Mesendoderm (in vitro differentiated cells): ENCODE results near the gene USP37.

Experiments
- DNase-seq: peaks from one replicate; pipeline ENCODE4 v3.0.0; 2013
- H2AK5ac ChIP-seq: 2 replicates; pipeline ENCODE4 v1.6.1; 2013; ENCODE audit warnings: low read length, inconsistent platforms
- H2BK120ac ChIP-seq: 2 replicates; pipeline ENCODE4 v1.6.1; 2013; ENCODE audit warnings: low read depth, mild to moderate bottlenecking, low read length, moderate library complexity, mixed read lengths
- H2BK15ac ChIP-seq: replicated peaks from 2 replicates; pipeline ENCODE4 v1.6.1; 2013; ENCODE audit warnings: low read depth, mild to moderate bottlenecking, moderate library complexity
- H2BK5ac ChIP-seq: 2 replicates; pipeline ENCODE4 v1.6.1; 2013; ENCODE audit warnings: low read length, inconsistent platforms
- H3K18ac ChIP-seq: 2 replicates; pipeline ENCODE4 v1.6.1; 2013; ENCODE audit warnings: mild to moderate bottlenecking, low read length, mixed read lengths
- H3K23ac ChIP-seq: one replicate; pipeline ENCODE4 v1.6.1; 2013; ENCODE audit warnings: low read length
- H3K27ac ChIP-seq: 2 replicates; pipeline ENCODE4 v1.5.1; 2013; ENCODE audit warnings: low read depth, mild to moderate bottlenecking, inconsistent platforms, low read length, moderate library complexity
- H3K27me3 ChIP-seq: 2 replicates; pipeline ENCODE4 v1.6.1; 2013; ENCODE audit warnings: low read length, control low read depth, mild to moderate bottlenecking, inconsistent platforms; ENCODE audit not compliant: insufficient read depth, poor library complexity
- H3K36me3 ChIP-seq: 2 replicates; pipeline ENCODE4 v1.6.1; 2013; ENCODE audit warnings: low read length, inconsistent platforms; ENCODE audit not compliant: control insufficient read depth, insufficient read depth
- H3K4ac ChIP-seq: one replicate; pipeline ENCODE4 v1.6.1; 2013; ENCODE audit warnings: low read depth, mild to moderate bottlenecking, low read length, moderate library complexity
- H3K4me1 ChIP-seq: 2 replicates; pipeline ENCODE4 v1.6.1; 2013; ENCODE audit warnings: low read depth, low read length, inconsistent platforms; ENCODE audit not compliant: control insufficient read depth
- H3K4me2 ChIP-seq: 2 replicates; pipeline ENCODE4 v1.6.1; 2013; ENCODE audit warnings: low read length
- H3K4me3 ChIP-seq: 2 replicates; pipeline ENCODE4 v1.5.1; 2013; ENCODE audit warnings: mild to moderate bottlenecking, low read length
- H3K56ac ChIP-seq: one replicate; pipeline ENCODE4 v1.6.1; 2013; ENCODE audit warnings: low read length
- H3K79me1 ChIP-seq: 2 replicates; pipeline ENCODE4 v1.6.1; 2013; ENCODE audit warnings: low read length, inconsistent platforms
- H3K79me2 ChIP-seq: 2 replicates; pipeline ENCODE4 v1.6.1; 2013; ENCODE audit warnings: mild to moderate bottlenecking, low read length; ENCODE audit not compliant: control insufficient read depth, insufficient read depth
- H3K9ac ChIP-seq: 2 replicates; pipeline ENCODE4 v1.6.1; 2013; ENCODE audit warnings: low read length, inconsistent platforms
- H4K5ac ChIP-seq: one replicate; pipeline ENCODE4 v1.6.1; 2013; ENCODE audit warnings: low read length
- H4K8ac ChIP-seq: one replicate; pipeline ENCODE4 v1.6.1; 2013; ENCODE audit warnings: low read depth, mild to moderate bottlenecking, control low read depth, low read length, moderate library complexity
- WGBS: extraction: QIAGEN DNeasy Blood & Tissue Kit; methylation state at CpG from one replicate; pipeline ENCODE4 v1.1.7; 2013; ENCODE audit warnings: low lambda C conversion rate, missing lambda C conversion rate; ENCODE audit not compliant: insufficient coverage; ENCODE audit errors: extremely low coverage; 5-methylcytosine and 5-hydroxymethylcytosine counted together

The USP37 gene

DNA sequence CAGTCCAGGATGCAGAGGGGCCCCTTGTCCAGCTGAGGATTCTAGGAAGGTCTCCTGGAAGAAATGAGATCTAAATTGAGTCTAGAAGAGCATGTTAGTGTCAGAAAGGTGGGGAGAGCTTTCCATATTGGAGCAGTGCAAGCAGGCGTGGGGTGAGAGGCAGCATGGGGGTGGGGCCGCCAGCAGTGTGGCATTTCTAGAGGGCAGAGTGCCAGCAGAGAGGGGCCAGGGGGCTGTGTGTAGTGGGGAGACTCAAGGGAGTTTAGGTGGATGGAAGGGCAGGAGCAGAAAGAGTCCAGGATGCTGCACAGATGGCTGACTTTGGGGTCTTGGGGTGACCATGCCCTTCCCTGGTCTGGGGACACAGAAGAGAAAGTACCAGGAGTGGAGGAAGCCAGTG lies 147.1 kb downstream of the USP37 start:
- DNase-seq, result no peak
- H3K27me3 ChIP-seq, result no peaks in the 10 kb centered on the region
- no peak overlapping the region for H4K5ac ChIP-seq
- H3K23ac ChIP-seq, result no peak overlapping the region
- no peak overlapping the region for H3K27ac ChIP-seq
- H3K9ac ChIP-seq, result no peak overlapping the region
- H3K36me3 ChIP-seq, result no peaks in the 10 kb centered on the region
- H2AK5ac ChIP-seq, result no peak overlapping the region
- no peaks in the 10 kb centered on the region for H3K79me2 ChIP-seq
- no peak overlapping the region for H2BK5ac ChIP-seq
- H2BK120ac ChIP-seq, result no peak overlapping the region
- no peak overlapping the region for H3K56ac ChIP-seq
- H3K4me3 ChIP-seq, result no peak overlapping the region
- no peaks in the 10 kb centered on the region for H3K79me1 ChIP-seq
- no peak overlapping the region for H2BK15ac ChIP-seq
- H4K8ac ChIP-seq, result no peak overlapping the region
- peaks cover 5% of the 10 kb centered on the region for H3K4me1 ChIP-seq
- H3K4me2 ChIP-seq, result no peak overlapping the region
- no peak overlapping the region for H3K18ac ChIP-seq
- no peak overlapping the region for H3K4ac ChIP-seq
- no CpG with 5 or more reads among the region's 2 CpGs for WGBS

DNA sequence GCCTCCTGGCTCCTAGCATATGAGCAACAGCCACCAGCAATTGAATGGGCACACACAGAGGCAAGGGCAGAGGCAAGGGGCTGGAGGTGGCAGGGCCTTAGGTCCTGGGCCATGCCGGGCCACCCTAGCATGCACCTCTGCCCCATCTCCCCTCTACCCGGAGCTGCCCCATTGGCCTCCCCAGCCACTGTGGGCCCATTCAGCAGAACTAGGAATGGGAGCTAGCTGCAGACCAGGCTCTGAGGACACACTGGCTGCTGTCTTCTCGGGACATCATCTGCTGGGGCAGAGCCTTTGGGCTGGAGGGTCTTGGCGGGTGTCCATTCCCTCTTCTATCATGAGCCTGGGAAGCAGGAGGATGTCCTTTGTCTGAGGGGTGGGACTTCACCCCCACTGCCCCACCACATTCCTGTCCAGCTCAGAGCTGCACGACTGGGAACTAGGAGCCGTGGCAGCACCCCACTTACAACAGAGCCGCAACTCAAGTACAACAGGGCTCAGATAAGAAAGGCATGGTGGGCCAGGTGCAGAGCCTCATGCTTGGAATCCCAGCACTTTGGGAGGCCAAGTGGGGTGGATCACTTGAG lies 148.4 kb downstream of the USP37 start:
- Histone ChIP-seq H3K79me1 (no peaks in the 10 kb centered on the region), H2BK15ac (no peak overlapping the region), H3K18ac (no peak overlapping the region), H3K79me2 (no peaks in the 10 kb centered on the region), H3K27ac (no peak overlapping the region), H3K56ac (peak overlapping the region; percentile 25), H3K4ac (no peak overlapping the region), H3K27me3 (no peaks in the 10 kb centered on the region), H2AK5ac (no peak overlapping the region), H3K36me3 (no peaks in the 10 kb centered on the region), H3K4me2 (no peak overlapping the region), H2BK5ac (no peak overlapping the region), H4K8ac (no peak overlapping the region), H2BK120ac (no peak overlapping the region), H3K4me1 (peaks cover 5% of the 10 kb centered on the region), H3K23ac (no peak overlapping the region), H4K5ac (no peak overlapping the region), H3K9ac (no peak overlapping the region), H3K4me3 (no peak overlapping the region)
- no peak for DNase-seq
- WGBS, result no CpG with 5 or more reads among the region's 7 CpGs

DNA sequence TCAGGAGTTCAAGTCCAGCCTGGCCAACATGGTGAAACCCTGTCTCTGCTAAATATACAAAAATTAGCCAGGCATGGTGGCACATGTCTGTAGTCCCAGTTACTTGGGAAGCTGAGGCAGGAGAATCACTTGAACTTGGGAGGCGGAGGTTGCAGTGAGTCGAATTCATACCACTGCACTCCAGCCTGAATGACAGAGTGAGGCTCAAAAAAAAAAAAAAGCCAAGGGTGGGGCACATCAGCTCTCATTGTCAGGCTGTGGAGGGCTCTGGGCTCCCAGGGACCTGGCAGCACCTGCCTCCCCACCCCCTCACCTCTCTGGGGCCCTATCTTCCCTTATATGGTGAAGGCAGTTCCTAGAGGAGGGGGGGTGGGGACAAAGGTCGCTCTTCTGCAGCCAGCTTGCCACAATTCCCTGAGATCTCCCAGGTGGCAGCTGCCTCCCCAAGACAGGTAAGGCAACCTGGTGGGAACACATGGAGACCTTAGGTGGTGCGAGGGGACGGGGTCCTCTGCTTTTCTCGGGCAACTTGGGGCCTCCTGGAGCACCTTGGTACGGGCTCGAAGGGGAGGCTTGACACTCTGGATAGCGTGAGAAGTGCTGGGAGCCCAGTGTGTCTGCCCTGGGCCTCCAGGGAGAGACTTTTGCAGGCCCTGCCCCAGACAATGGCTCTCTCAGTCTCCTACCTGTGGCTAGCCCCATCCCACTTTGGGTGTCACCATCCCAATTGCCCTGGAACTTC lies 149.3 kb downstream of the USP37 start, which contains the start of gene VIL1:
VIL1 (plus strand) TSS at position 407 of the 742 bp plus-strand sequence. CDS start 4,656 bp downstream, outside the sequence.
- H3K9ac ChIP-seq, result peak within 1 kb of the TSS; percentile 13
- H3K27ac ChIP-seq, result no peak within 1 kb of the TSS
- H2BK120ac ChIP-seq, result no peak within 1 kb of the TSS
- H3K4ac ChIP-seq, result no peak within 1 kb of the TSS
- H3K23ac ChIP-seq, result no peak within 1 kb of the TSS
- WGBS, result no CpG with 5 or more reads among the region's 9 CpGs
- H2AK5ac ChIP-seq, result no peak within 1 kb of the TSS
- H3K79me1 ChIP-seq, result no peaks in the 10 kb centered on the region
- H4K8ac ChIP-seq, result no peak within 1 kb of the TSS
- no peak within 1 kb of the TSS for H3K18ac ChIP-seq
- DNase-seq, result peak; percentile 53
- H2BK15ac ChIP-seq, result no peak within 1 kb of the TSS
- no peaks in the 10 kb centered on the region for H3K36me3 ChIP-seq
- H3K4me2 ChIP-seq, result no peak within 1 kb of the TSS
- H3K4me3 ChIP-seq, result no peak within 1 kb of the TSS
- no peak within 1 kb of the TSS for H4K5ac ChIP-seq
- H3K56ac ChIP-seq, result peak within 1 kb of the TSS; percentile 25
- no peaks in the 10 kb centered on the region for H3K27me3 ChIP-seq
- peaks cover 5% of the 10 kb centered on the region for H3K4me1 ChIP-seq
- no peaks in the 10 kb centered on the region for H3K79me2 ChIP-seq
- H2BK5ac ChIP-seq, result no peak within 1 kb of the TSS

DNA sequence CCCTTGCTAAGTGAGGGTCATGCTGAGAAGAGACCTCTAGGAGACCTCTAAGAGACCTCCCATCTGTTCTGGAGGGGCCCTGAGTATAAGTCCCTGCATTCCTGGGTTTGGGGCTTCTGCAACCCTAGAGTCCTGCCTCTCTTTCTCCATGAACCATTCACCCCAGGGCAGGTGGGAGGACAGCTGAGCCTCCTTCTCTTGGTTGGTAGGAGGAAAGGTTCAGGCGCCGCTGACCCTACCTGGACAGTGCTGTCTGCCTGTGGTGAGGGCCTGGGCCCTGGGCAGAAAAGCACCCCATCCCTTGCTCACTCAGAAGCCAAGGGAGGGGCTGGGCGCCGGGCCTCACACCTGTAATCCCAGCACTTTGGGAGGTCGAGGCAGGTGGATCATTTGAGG lies 149.8 kb downstream of the USP37 start:
- H2BK5ac ChIP-seq, result no peak overlapping the region
- H3K4me1 ChIP-seq, result peaks cover 5% of the 10 kb centered on the region
- peak overlapping the region; percentile 2 for H3K56ac ChIP-seq
- H3K27ac ChIP-seq, result no peak overlapping the region
- no peak overlapping the region for H3K4ac ChIP-seq
- no peak overlapping the region for H3K9ac ChIP-seq
- no CpG with 5 or more reads among the region's 5 CpGs for WGBS
- H3K79me2 ChIP-seq, result no peaks in the 10 kb centered on the region
- H3K79me1 ChIP-seq, result no peaks in the 10 kb centered on the region
- no peak overlapping the region for H3K4me3 ChIP-seq
- no peaks in the 10 kb centered on the region for H3K36me3 ChIP-seq
- no peak overlapping the region for H2BK120ac ChIP-seq
- H3K27me3 ChIP-seq, result no peaks in the 10 kb centered on the region
- H4K8ac ChIP-seq, result no peak overlapping the region
- H2BK15ac ChIP-seq, result no peak overlapping the region
- no peak overlapping the region for H3K4me2 ChIP-seq
- no peak overlapping the region for H3K18ac ChIP-seq
- DNase-seq, result no peak
- H3K23ac ChIP-seq, result no peak overlapping the region
- H2AK5ac ChIP-seq, result no peak overlapping the region
- H4K5ac ChIP-seq, result no peak overlapping the region

DNA sequence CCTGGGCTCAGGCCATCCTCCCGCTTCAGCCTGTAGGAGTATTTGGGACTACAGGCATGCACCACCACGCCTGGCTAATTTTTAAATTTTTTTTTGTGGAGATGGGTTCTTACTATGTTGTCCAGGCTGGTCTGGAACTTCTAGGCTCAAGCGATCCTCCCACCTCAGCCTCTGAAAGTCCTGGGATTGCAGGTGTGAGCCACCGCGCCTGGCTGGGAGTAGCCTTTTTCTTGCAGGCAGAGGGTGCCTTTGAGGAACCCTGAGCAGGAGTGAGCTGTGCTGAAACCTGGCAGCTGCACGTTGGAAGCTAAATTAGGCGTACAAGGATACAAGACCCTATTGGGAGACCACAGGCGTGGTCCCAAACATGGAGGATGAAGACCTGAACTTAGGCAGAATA lies 160.4 kb downstream of the USP37 start:
- Histone ChIP-seq H3K4me3 (no peak overlapping the region), H3K27me3 (no peaks in the 10 kb centered on the region), H3K4me2 (no peak overlapping the region), H2BK120ac (no peak overlapping the region), H3K79me2 (no peaks in the 10 kb centered on the region), H3K18ac (no peak overlapping the region), H2AK5ac (no peak overlapping the region), H4K5ac (no peak overlapping the region), H2BK15ac (no peak overlapping the region), H3K36me3 (peaks cover 2% of the 10 kb centered on the region), H3K27ac (no peak overlapping the region), H4K8ac (no peak overlapping the region), H3K56ac (peak overlapping the region; percentile 60), H3K9ac (no peak overlapping the region), H3K79me1 (no peaks in the 10 kb centered on the region), H3K23ac (no peak overlapping the region), H3K4me1 (peaks cover 11% of the 10 kb centered on the region), H2BK5ac (no peak overlapping the region), H3K4ac (no peak overlapping the region)
- WGBS, result no CpG with 5 or more reads among the region's 8 CpGs
- DNase-seq, result no peak
